ENCODE measurements around the gene ATP11C. TPM values are rescaled to one million over a fixed set of nuclear protein-coding genes. Genes with fewer than 3 reads are reported as not detected.
A peak's percentile ranks its signal among the peaks of the same experiment; 100 is the strongest.

ATP11C gene
- total RNA-seq, 4 donors from 2014 or later: 16.3 to 26.6 (median 18.4) TPM

- 75% methylated on average over 5 of the region's 5 CpGs for WGBS
- H3K27me3 ChIP-seq: no peaks in the 10 kb centered on the region
- H3K27ac ChIP-seq: no peak overlapping the region
- no peaks in the 10 kb centered on the region for H3K4me1 ChIP-seq
- no peaks in the 10 kb centered on the region for H3K9me3 ChIP-seq
- TF ChIP-seq CTCF (IDR thresholded peaks at IDR 0.05) (no peak), POLR2AphosphoS5 (IDR thresholded peaks at IDR 0.05) (no peak), EP300 (IDR thresholded peaks at IDR 0.05) (no peak)
- no peaks in the 10 kb centered on the region for H3K36me3 ChIP-seq
- H3K4me3 ChIP-seq: no peak overlapping the region
- DNase-seq (ENCODE audit: low spot score in 2 of 2): no peak
Measured at GRCh38 chrX:139720136-139720535, 212.7 kb downstream of the ATP11C start.

DNA sequence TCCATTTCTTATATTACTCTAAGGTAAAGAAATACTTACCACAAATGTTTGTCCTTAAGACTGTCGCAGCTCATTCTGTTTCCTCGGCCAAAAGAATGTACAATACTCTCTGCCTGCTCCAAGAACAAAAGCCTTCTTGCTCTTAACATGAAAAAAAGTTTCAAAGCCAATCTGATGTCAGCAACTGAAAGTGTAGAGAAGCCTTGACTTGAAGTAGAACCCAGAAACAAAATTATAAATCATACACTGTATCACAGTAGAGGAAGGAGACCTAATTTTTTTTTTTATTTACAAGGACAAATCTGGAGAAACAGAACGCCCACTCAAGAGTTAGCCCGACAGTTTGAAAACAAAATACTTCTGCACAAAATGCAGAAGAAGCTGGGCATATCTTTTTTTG, 224.8 kb downstream of the ATP11C start, which contains the start of gene MCF2:
Gene MCF2 (minus strand): TSS at position 101 of the 400 bp plus-strand sequence. CDS start 56,423 bp downstream, outside the sequence.
- Histone ChIP-seq H3K27me3 (no peaks in the 10 kb centered on the region), H3K4me3 (no peak within 1 kb of the TSS), H3K9me3 (no peaks in the 10 kb centered on the region), H3K27ac (no peak within 1 kb of the TSS), H3K36me3 (no peaks in the 10 kb centered on the region), H3K4me1 (no peaks in the 10 kb centered on the region)
- 72% methylated on average over 4 of the region's 4 CpGs for WGBS
- TF ChIP-seq POLR2AphosphoS5 (IDR thresholded peaks at IDR 0.05) (no peak), EP300 (IDR thresholded peaks at IDR 0.05) (no peak), POLR2A (IDR thresholded peaks at IDR 0.05) (no peak), CTCF (IDR thresholded peaks at IDR 0.05) (no peak)
- no peak for DNase-seq (ENCODE audit: low spot score in 2 of 2)

GRCh38 chrX:139702658-139703057, 230.2 kb downstream of the ATP11C start:
- 87% methylated on average over 3 of the region's 3 CpGs for WGBS
- no peak for DNase-seq (ENCODE audit: low spot score in 2 of 2)
- no peak for TF ChIP-seq POLR2A (IDR thresholded peaks at IDR 0.05)
- no peak for TF ChIP-seq POLR2AphosphoS5 (IDR thresholded peaks at IDR 0.05)
- no peak for TF ChIP-seq EP300 (IDR thresholded peaks at IDR 0.05)
- no peak for TF ChIP-seq CTCF (IDR thresholded peaks at IDR 0.05)
- H3K4me1 ChIP-seq: no peaks in the 10 kb centered on the region
- H3K27me3 ChIP-seq: no peaks in the 10 kb centered on the region
- no peaks in the 10 kb centered on the region for H3K9me3 ChIP-seq
- H3K4me3 ChIP-seq: no peak overlapping the region
- H3K27ac ChIP-seq: no peak overlapping the region
- no peaks in the 10 kb centered on the region for H3K36me3 ChIP-seq

- H3K4me3 ChIP-seq: peak overlapping the region; percentile 42
Measured at GRCh38 chrX:139692908-139693307, 239.9 kb downstream of the ATP11C start.

GRCh38 chrX:139692506-139692849, 240.4 kb downstream of the ATP11C start:
- no peak overlapping the region for H3K27ac ChIP-seq
- peaks cover 13% of the 10 kb centered on the region for H3K4me1 ChIP-seq
- H3K4me3 ChIP-seq: peak overlapping the region; percentile 42
- 77% methylated on average over 6 of the region's 11 CpGs for WGBS
- no peaks in the 10 kb centered on the region for H3K9me3 ChIP-seq
- peaks cover 6% of the 10 kb centered on the region for H3K27me3 ChIP-seq
- no peak for DNase-seq (ENCODE audit: low spot score in 2 of 2)
- TF ChIP-seq CTCF (IDR thresholded peaks at IDR 0.05): no peak
- TF ChIP-seq POLR2AphosphoS5 (IDR thresholded peaks at IDR 0.05): no peak
- no peaks in the 10 kb centered on the region for H3K36me3 ChIP-seq

More at GRCh38 chrX:139692908-139693307, 239.9 kb downstream of the ATP11C start:
- Histone ChIP-seq H3K27ac (no peak overlapping the region), H3K36me3 (no peaks in the 10 kb centered on the region), H3K4me1 (peaks cover 13% of the 10 kb centered on the region), H3K9me3 (no peaks in the 10 kb centered on the region), H3K27me3 (peaks cover 6% of the 10 kb centered on the region)
- no peak for TF ChIP-seq POLR2AphosphoS5 (IDR thresholded peaks at IDR 0.05)
- no peak for TF ChIP-seq EP300 (IDR thresholded peaks at IDR 0.05)
- no peak for TF ChIP-seq POLR2A (IDR thresholded peaks at IDR 0.05)
- no peak for TF ChIP-seq CTCF (IDR thresholded peaks at IDR 0.05)
- no peak for DNase-seq (ENCODE audit: low spot score in 2 of 2)
- WGBS: 71% methylated on average over 8 of the region's 8 CpGs
